GM21447 (cell line): ENCODE data around the gene C1orf159.
"Not testable (repeated sequence)": the region's sequence is repeated elsewhere in the genome, so short reads cannot be mapped to it uniquely, and the experiment has no call there.

Experiments
- ATAC-seq: cut with Tn5 transposase; IDR thresholded peaks from one replicate; pipeline ENCODE4 v1.9.1; 2021; ENCODE audit not compliant: unreplicated experiment

C1orf159 gene

DNA sequence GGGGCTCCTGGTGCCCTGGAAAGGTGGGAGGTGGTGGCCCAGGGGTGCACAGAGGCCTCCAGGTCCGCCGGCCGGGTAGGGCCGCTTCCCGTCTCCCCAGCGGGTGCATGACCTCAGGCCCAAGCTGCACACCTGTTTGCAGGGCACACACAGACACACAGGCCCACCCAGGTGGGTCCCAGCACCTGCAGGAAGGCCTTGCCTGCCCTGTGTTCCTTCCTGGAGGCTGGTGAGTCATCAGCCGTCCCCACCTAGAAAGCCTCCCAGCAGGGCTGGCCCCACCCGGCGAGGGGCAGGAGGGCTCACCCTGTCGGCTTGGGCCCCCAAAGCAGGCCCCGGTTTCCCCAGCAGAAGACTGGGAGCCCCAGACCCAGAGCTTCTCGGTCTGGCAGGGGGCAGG lies 34.2 kb upstream of the C1orf159 start:
- ATAC-seq = no peak

DNA sequence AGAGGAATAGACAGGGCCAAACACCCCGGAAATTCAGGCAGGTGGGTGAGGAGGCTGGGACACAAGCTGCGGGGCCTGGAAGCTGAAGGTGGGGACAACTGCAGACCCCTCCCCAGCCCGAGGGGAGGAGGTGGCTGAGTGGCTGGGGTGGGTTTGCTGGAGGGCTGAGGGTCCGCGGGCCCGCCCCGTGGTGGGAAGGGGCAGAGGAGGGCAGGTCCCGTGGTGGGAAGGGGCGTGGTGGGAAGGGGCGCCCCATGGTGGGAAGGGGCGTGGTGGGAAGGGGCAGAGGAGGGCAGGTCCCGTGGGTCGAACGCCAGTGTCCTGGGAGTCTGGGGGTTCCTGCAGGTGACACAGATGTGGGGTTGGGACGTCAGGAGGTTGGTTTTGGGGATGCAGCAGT lies 33.5 kb upstream of the C1orf159 start:
- ATAC-seq = no peak

DNA sequence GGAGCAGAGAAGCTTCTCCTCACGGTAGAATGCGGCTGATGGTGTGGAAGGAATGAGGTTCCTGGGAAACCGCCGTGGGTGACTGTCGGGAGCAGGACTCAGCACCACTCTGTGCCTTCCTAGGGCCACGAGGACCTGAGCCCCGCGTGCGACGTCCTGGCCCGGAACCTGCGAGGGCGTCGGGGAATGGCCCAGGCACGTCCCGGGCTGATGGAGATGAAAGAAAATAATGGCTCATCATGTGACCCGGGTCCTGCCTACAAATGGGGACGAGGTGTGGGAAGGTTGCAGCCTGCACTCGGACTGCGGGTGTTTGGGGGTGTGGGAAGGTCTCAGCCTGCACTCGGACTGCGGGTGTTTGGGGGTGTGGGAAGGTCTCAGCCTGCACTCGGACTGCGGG lies 32.7 kb upstream of the C1orf159 start:
- ATAC-seq = no peak

DNA sequence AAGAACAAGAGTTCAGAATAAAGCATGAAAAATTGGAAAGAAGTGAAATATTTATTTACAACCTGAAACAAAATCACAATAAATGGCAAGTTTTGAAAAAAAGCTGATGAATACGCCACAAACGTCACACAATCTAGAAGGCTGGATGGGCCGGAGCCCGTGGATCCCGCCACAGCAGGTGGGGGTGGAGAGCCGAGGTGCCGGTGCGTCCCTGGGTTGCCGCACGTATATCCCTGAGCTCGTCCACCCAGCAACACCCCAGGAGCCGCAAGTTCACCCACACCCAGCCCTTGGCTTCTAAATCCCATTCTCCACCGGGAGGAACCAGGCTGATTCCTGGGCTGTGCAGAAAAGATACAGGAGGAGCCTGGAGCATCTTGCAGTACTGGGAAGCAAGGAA lies 32.2 kb upstream of the C1orf159 start:
- ATAC-seq = no peak

DNA sequence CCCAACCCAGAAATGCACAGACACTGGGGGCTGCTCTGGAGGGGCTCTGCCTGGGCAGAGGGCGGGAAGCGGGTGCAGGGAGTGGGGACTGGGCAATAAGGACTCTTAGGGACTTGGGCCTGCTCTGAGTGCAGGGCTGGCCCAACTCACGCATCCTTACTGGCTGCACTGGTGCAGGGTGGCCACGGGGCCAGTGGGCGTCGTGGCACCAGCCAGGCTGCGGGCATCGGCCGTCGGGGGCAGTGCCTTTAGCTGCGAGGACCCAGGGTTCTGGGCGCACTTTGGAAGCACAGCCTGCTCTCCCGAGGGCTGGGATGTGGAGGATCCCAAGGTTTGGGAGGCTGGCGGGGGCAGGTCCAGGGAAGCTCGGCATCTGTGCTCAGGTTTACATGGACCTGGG lies 30.7 kb upstream of the C1orf159 start:
- no peak for ATAC-seq

DNA sequence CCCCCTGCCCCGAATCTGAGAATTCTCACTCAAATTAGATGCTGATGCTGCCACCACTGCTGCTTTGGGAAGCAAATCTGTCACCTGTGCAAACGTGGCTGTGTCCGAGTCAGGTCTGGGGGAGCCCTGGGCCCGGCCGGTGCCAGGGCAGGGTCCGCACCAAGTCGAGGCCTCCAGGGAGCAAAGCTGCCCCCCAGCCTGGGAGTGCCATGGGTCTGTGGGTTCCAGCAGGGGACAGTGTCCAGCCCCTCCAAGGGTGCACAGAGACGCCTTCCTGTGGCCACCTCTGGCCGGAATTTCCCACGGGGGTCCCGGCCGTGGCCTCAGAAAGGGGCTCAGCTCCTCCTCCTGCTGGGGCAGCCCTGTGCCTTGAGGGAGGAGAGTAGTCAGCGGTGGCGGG lies 30.1 kb upstream of the C1orf159 start:
- ATAC-seq = no peak

DNA sequence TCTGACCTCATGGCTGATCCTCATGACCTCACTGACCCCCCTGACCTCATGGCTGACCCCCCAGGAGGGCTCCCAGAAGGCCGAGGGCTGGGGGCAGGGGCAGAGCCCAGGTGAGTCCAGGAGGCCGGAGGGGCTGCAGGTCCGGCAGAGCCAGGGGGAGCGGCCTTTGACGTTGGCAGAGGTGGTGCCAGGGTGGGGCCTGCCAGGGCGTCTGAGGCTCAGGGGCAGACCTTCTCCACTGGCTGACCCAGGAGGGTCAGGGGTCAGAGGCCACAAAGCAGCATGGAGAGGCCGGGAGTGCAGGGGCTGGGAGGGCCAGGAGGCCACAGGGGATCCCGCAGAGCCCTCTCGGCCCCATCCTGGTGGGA lies 29.6 kb upstream of the C1orf159 start:
- ATAC-seq = no peak

DNA sequence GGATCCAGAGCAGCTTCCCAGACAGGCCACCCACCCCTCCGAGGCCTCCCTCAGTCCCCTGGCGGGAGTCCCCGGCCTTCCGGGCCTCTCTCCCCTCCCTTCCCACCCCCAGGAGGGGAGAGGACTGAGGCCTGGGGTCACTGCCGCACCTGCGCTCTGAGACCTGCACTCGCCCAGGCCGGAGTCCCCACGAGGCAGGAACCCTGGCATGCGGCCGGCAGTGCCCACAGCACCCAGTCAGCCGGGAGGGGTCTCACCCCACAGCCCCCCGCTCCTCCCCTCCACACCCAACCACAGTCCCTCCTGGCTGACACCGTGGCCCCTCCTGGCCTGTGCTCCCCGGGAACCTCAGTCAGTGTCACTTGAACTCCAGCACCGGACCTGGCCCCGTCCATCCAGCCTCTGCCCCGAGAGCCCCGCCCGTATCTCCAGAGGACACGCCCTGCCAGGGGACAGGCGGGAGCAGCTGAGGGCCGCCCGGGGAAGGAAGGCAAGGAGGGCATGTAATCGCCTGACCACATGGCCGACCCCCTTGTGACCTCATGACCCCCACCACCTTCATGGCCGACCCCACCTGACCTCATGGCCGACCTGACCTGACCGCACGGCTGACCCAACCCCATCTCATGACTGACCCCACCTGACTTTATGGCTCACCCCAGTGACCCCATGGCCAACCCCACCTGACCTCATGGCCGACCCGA lies 29.1 kb upstream of the C1orf159 start:
- no peak for ATAC-seq

DNA sequence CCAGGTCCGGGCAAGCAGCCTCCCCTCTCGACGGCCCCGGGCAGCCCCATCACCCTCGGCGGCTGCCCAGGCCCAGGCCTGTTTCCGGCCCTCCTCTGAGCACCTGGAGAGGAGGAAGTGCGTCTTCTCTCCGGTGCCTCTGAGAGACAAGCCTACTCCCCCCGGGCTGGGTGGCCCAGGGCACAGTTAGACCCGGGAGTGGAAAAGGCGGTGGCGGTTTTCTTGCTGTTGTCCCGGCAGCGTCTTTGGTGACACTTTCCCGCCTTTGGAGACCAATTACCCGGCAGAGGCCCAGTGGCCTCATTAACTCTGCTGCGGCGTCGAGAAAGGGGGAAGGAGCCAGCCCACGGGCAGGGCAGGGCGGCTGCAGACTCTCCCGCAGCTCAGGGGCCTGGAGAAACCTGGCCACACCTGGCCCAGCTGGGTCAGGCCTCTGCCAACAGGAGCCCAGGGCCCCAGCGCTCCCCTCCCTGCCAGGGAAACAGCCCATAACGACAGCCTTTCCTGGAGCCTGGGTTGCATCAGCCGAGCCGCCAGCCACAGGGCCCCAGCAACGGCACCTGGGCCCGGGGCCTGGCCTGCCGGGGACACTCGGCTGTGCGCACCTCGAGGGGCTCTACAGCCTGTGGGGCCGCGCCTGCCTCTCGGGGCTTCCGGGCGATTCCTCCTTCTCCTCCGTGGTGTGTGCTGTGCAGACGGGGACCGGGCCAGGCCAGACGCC lies 28.4 kb upstream of the C1orf159 start:
- no peak for ATAC-seq

DNA sequence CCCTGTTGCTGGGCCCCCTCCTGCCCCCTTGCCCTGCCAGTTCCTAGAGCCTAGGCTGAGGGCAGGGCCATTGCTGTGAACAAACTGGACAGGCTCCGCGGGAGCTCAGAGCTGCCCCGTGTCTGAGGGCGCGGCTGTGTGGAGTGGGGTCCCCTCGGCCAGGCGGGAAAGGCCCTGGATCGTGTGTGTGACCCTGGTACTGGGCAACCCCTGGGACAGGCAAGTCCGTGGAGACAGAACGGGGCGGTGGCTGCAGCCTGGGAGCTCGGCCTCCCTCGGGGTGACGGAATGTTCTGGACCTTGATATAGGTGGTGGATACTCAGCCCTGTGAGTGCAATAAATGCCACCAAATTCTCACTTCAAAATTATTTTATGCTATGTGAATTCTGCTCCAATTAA lies 27.7 kb upstream of the C1orf159 start:
- ATAC-seq = no peak

DNA sequence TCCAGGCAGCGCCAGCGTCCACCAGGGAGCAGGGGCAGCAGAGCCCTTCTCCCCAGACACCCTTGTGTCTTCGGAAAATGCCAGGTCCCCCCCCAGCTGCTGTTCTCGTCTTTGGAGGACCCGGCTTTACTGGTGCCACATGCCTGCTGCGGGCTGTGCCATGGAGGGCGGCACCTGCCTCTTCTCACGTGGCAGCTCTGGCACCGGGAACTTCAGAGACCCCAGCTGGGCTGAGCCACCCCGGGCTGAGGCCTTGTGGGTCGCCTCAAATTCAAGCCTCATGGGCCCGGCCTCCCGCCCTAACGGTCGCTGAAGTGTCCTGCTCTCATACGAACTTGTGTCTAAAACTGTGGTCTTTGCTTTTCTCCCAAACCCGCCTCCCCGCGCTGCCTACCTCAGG lies 27.0 kb upstream of the C1orf159 start:
- ATAC-seq = no peak

DNA sequence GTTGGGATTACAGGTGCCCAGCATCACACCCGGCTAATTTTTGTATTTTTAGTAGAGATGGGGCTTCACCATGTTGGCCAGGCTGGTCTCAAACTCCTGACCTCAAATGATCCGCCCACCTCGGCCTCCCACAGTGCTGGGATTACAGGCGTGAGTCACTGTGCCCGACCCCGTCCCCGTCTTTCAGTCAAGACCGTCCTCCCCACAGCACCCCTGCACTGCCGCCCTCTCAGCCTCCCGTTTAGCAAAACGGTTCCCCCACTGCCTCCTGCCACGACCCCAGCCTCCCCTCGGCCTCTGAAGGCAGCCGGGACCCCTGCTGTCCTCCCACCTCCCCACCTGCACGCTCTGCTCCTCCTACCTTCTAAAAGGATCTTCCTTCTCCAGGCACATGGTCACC lies 26.5 kb upstream of the C1orf159 start:
- not testable (repeated sequence) for ATAC-seq

DNA sequence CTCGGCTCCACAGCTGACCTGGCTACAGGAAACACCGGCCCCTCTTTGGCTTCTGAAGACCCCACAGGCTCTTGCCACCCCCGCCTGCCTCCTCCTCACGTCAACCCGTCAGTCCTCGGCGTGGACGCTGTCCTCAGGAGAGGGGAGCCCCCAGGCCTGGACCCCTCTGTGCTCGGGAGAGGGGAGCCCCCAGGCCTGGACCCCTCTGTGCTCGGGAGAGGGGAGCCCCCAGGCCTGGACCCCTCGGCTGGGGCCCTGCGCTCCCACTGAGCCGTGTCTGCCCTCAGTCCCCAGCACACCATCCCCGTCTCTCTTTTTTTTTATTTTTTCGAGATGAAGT lies 26.0 kb upstream of the C1orf159 start:
- no peak for ATAC-seq

DNA sequence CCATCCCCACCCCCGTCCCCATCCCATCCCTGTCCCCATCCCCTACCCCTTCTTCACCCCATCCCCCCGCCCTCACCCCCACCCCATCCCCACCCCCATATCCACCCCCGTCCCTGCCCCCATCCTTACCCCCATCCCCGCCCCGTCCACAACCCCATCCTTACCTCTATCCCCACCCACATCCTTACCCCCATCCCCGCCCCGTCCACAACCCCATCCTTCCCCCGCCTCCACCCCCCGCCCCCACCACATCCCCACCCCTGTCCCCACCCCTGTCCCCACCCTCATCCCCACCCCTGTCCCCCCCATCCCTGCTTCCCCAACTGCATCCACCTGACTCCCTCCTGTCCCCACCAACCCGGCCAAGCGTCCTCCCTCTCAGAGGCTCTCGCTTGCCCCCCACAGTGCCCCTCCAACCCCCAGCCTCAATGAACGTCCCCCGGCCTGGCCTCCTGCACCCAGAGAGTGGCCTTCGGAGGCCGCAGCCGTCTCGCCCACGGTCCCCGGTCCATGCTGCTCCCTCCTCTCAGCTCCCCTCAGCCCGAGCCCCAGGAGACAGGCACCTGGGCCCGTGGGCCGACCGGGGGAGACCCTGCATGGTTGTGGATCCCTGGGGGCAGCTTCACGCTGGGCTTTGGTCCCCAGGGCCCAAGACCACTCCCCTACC lies 25.5 kb upstream of the C1orf159 start:
- no peak for ATAC-seq

DNA sequence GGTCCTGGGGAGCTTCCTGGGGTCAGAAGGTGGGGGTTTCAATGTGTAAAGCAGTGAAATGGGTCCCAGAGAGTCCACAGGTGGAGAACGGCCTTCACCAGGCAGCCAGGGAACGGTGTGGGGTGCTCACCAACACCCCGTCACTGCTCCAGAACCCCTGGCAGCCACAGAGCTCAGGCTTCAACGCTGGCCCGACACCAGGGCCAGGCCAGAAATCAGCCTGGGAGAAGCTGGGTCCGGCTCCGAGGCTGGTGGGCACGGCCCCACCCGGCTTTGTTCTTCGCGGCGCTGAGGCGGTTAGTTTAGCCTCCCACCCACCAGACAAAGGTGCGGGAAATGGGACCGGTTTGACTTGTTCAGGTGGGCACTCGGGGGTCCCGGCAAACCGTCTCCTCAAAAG lies 24.8 kb upstream of the C1orf159 start:
- ATAC-seq = no peak

DNA sequence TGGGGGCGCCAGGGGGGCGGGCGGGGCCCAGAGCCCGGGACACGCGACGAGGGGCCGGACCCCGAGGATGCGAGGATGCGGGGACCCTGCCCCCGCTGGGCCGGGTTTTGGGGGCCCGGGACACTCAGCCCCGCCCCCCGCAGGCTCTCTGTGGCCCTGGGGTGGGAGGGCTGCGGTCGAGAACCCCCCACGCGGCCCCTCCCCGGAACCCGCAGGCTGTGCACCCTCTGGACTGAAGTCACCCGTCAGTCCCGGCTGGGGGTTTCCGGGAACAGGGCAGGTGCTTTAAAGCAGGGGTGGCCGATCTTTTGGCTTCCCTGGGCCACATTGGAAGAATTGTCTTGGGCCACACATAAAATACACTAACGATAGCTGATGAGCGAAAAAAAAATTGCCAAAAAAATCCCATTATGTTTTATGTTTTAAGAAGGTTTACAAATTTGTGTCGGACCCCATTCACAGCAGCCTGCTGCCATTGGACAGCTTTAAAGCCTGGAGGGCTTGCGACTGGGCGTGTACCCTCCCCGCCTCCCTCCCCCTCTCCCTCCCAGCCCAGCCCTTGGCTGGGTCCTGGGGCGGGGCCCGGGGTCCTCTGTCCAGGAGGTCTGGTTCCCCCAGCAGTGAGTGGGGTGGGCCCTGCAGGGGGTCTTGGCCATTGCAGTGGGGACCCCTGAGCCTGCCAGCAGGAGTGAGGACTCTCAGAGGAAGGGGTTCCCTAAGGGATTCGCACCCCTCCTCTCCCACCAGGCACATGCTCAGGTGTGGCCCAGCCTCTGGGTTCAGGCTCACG lies 21.6 kb upstream of the C1orf159 start:
- no peak for ATAC-seq

DNA sequence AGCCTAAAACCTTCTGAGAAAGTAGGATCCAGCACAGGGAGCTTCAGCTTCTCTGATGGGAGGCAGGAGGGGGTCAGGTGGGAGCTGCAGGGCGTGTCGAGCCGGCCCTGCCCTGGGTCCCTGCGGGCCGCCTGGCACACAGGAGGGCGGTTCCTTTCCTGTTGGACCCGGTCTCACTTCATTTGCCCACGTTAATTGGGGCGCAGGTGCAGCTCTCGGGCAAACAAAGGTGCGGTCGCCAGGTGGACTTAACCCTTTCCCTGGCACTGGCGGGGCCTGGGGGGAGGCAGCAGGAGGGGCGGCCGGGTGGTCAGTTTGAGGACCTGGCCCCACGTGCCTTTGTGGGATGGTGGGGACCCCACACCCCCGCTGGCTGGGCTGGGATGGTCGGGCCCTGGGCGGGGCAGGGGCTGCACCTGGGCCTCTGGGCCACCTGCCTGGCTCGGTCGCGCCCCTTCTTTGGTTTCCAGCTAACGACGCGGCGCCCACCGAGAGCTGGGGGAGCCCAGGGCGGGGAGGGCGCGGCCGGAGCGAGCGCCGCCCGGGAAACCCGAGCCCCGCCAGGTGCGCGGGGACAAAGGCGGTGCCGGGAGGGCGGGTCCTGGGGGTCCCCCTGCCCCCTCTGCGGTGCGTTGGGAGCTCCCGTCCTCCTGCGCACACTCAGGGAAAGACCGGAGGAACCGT lies 20.8 kb upstream of the C1orf159 start:
- no peak for ATAC-seq

DNA sequence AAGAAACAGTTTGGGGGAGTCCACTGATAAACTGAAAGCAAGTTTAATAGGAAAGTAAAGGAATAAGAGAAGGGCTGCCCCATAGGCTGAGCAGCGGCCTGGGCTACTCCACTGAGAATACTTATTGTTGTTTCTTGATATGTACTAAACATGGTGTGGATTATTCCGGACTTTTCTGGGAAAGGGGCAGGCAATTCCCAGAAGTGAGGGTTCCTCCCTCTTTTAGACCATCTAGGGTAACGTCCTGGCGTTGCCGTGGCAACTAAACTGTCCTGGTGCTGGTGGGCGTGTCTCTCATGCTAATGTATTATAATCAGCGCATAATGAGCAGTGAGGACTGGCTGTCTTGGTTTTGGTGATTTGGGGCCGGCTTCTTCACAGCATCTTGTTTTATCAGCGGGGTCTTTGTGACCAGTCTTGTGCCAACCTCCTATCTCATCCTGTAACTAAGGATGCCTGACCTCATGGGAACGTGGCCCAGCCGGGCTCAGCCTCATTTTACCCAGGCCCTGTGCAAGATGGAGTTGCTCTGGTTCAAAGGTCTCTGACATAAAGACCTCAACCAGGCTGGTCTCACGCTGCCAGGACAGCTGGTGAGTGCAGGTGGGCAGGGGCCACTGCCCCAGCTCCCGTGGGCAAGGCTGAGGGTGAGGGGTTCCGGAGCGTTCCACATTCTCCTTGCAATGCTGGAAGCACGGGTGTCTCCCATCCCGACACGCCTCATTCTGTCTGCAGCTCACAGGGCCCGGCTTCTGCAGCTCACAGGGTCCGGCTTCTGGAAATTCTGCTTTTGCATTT lies 19.6 kb upstream of the C1orf159 start:
- ATAC-seq = no peak

DNA sequence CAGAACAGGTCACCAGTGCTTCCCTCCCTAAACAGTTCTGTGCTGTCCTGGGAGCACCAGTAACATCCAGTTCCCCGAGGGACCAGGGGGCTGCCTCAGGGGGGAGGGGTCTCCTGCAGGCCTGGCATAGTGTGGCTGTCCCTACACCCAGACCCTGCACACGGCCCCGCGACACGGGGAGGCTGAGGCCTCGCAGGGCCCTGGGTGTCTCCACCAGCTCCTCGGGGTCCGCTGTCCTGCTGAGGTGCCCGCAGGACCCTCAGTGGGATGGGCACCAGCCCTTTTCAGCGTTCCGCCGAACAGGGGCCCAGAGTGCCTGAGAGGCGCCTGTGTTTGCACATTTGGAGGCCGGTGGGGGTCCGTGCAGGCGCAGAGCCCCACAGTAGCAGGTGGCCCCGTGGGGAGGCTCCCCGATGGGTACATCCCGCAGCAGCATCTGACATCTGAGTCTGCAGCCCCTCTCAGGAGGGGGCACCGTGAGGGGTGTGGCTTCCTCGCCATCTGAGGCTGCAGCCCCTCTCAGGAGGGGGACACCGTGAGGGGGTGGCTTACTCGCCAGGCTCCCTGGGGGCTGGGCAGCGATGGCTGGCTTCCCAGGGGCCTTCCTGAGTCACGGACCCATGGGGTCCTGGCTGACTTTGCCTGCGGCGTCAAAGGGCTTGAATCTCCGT lies 18.5 kb upstream of the C1orf159 start:
- no peak for ATAC-seq
